Cerebellar cortex (tissue), 1 donor: ENCODE results near the gene ELMO1.

Experiments used
- DNase-seq: peaks from one replicate; pipeline ENCODE4 v3.0.0-alpha.2; 2015; ENCODE audit warnings: low spot score

The ELMO1 gene

DNA sequence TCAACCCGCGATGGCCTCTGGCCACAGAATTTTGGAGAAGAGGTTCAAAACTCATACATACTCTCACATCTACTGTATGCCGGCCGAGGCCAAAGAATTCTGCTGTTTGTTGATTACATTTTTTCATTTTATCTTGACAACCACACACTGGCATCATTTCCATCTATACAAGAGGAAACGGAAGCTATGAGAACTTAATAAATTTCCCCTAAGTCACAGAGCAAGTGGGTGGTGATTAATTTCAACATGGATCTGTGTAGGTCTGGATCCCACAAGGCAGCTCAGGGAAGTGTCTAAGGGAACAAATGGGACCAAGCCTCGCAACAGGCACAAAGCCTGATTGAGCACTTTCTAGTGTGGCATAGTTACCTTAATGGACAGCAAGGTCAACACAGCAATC, 18.0 kb downstream of the ELMO1 start:
- DNase-seq = no peak

DNA sequence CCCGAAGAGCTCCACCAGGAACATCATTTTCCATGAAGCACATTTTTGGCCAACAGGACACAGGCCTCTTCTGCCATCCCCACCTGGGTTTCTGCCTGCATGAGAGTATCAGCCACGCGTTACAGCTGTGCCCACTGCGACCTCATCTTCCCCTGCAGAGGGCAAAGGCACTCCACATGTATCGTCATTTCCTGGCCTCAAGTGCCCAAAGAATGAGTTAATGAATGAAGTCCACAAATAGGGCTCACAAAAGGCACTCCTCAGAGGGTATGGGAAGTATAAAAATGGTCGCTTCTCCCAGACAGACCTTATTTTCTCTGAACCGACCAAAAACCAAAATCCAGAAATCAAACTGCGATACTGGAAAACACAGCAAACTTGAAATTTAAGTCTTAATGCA, 18.5 kb downstream of the ELMO1 start:
- DNase-seq = no peak

DNA sequence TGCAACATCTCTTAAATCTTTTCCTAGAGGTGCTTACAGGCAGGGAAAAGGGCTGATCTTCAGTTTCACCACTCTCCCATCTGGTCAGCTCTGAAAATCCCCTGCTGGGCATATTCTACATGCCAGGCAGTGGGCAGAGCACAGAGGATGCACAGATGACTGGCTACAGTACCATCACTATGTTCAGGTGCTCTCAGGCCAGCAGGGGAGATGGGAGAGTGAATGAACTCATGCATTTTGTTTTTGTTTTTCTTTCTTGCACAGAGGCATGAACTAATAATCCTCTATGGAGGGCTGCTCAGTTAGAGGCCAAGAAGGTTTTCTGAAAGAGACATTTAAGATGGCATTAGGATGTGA, 19.3 kb downstream of the ELMO1 start:
- DNase-seq = no peak

DNA sequence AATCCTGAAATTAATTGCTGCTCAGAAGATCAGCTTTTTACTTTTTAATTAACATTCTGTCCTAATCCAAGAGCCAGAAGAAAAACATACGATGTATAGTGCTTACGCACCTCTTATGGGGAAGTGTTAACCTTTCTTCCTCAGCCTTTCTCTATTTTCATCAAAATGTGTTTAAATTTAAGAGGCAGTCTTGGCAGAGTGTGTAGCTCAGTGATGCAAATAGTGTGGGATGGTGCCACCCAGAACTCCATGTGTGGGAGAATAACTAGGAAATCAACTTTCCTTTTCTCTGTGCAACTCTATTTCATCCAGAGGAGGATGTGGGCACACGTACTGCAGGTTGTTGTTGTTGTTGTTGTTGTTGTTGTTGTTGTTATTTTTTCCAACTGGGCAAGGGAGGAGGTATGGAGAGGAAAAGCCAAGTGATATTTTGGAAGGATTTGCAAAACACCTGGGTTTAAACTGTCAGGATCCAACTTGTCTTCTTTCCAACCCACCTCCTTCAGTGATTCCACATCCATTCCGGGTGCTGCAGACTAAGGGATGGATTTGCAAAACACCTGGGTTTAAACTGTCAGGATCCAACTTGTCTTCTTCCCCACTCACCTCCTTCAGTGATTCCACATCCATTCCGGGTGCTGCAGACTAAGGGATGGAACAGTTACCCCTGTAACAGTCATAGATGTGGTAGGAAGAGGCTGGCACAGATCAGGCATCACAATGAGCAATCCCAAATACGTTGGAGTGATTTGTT, 19.8 kb downstream of the ELMO1 start:
- no peak for DNase-seq

DNA sequence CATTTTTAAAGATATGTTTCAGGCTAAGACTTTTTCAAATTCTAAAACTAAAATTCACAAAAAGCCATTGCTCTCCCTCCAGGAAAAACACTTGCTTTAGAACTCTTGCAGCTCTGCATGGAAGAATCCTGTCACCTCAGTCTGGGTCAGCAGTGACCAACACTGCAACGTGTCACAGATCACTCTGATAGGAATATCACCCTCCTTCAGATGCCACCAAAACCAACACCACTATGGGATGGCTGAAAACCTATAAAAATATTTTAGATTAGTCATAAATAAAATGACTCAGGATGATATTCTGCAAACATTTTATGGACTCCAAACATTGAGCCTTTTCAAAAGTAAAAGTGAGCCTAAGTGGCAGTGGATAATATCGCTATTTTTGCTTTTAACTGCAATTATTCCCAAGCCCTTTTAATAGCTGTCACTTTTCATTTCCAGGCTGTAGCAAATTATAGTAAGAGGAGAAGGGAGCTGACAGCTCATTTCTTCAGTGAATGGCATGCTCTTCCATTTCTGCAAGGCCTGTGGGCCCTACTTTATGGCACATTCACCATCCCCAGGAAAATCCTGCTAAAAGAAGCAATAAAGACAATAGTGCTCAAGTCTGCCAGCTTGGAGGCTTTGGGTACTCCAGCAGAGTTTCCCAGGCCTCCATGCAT, 21.3 kb downstream of the ELMO1 start:
- no peak for DNase-seq

- DNase-seq = no peak
Measured at GRCh38 chr7:37425498-37425897, 23.2 kb downstream of the ELMO1 start.

DNA sequence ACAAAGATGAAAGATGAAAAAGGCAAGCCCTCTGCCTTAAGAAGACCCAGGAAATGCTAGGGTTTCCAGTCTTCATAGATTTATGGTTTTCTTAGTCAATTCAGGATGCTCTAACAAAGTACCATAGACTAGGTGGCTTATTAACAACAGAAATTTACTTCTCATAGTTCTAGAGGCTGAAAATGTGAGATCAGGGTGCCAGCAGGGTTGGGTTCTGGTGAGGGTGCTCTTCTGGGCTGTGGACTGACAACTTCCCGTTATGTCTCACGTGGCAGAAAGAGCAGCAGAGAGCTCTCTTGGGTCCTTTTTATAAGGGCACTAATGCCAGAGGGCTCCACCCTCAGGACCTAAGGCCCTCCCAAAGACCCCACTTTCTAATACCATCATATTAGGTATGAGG, 23.7 kb downstream of the ELMO1 start:
- no peak for DNase-seq

- DNase-seq = no peak
Measured at GRCh38 chr7:37424521-37424920, 24.1 kb downstream of the ELMO1 start.

DNA sequence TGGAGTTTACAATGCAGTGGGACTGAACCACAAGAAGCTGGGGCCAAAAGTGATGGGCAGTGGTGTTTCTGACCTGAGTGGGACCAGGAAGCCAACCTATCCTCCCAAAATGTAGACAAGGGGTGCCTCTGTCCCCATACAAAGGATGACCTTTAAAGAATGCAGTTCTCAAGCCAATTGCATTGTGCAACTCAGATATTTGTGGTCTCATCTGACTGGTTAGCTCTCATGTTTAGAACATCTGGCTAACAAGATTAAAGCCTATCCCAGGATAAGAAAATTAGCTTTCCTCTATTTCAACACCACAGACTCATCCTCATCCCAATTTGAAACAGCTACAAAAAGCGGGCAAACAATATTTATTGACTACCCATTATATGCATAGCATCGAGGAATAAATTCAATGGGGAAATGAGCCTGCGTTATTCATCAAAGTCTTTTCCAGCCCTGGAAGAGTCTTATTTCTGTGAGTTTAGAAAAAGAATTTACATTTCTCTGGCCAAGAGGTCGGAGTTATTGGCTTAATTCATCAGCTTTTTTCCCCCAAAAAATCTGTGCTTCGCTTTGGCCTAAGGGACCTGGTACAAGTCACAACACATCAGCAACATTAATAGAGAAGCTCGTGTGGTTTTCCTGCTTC, 26.7 kb downstream of the ELMO1 start:
- DNase-seq = no peak

DNA sequence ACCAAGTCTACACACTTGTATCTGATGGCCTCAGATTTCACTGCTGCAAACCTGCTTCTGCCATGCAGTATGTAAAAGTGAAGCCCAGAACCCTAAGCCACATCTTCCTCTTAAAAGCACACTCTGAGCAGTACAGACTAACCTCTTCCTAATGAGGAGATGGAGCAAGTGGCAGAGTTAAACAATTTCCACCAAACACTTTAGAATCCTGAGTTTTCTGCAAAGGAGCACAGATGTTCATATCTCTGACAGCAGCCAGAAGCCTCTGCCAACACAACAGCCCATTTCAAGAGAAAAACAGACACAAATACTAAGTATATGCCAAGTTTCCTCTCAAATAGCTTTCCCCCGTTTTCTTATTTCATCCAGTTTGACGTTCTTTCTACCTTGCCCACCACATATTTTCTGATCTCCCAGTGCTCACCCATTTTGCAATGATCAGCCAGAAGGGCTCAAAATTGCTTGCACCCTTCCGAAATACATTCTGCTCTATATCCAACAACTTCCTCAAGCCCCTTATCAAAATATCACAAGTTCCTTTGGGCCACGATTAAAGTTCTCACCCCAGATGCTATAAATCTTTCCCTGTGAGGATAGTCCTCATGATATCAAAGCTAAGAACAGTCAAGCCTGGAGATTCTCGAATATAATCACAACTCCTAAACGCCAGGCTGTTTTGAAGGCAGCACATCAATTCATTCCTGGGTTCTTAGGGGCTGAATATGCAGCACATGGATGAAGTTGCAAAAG, 27.5 kb downstream of the ELMO1 start:
- no peak for DNase-seq

GRCh38 chr7:37419496-37419895, 29.2 kb downstream of the ELMO1 start:
- DNase-seq = no peak

DNA sequence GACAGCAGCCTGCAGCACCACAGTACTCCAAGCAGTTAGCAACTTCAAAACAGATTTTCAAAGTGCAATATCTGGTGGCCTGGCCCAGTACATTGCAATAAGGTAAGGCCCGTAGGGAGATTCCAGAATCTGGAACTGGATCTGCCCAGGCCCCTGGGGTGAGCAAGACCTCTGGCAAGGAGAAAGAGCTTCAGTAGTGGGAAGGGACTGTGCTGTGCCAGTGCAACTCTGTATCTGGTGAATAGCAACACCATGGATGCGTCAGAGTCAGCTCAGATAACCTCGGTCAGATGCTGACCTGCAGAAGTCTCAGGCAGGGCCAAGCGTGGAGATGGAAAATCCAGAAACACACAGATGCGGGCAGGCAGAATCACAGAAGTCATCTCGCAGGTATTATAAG, 30.3 kb downstream of the ELMO1 start:
- no peak for DNase-seq

DNA sequence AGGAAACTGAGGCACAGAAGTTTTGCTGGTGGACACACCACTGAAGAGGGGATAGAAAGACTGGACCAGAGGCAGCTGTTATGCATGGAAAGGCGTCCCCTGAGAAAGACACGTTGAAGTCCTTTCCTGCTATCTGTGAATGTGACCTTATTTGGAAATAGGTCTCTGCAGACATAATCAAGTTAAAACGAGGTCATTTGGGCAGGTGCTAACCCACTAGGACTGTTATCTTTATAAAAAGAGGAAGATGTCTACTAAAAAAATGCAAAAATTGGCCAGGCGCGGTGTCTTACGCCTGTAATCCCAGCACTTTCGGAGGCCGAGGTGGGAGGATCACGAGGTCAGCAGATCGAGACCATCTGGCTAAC, 31.6 kb downstream of the ELMO1 start:
- no peak for DNase-seq

GRCh38 chr7:37416378-37417106, 32.1 kb downstream of the ELMO1 start:
- no peak for DNase-seq

DNA sequence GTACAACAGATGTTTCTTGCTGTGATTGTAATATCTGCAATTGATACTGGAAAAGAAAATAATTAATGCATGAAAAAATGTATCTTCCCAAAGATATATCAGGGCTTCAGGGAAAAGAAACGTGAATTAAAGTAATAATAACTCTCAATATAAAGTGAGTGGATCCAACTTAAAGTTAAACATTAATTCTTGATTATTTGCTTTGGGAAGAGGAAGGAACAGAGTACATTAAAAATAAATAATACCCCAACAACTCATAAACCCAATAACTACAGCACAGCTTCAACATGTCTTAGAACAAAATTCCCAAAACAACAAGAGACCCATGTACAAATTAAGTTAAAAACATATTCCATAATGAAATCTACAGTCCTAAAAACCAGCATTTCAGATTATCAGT, 33.0 kb downstream of the ELMO1 start:
- no peak for DNase-seq

DNA sequence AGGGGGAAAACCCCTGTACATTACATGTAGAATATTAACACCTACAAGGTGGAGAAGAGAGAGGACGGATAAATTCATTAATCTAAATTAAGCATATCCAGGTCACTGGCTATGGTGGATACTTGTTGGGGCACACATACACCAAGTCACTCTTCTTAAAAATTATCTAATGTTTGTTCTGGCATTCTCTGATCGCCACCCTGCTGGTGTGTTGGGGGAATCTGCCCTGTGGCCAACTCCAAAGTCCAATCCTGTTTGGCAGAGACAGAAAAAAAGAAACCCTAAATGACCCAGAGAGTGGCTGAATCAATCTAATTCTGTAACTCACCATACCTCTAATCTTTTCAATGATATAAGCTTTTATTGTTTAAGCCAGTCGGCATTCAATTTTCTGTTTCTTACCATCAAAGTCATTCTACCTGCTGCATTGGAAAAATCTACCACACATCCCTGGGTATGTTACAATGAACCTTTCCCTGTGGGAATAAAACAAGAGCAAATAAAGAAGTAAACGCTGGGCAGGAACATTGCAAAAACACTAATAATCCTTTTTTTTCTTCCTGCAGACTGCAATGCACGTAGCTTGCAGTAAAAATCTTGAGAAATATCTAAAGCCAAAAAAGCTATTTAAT, 34.2 kb downstream of the ELMO1 start:
- no peak for DNase-seq

GRCh38 chr7:37411444-37412034, 37.1 kb downstream of the ELMO1 start:
- DNase-seq = no peak

GRCh38 chr7:37410305-37411229, 38.1 kb downstream of the ELMO1 start:
- no peak for DNase-seq

DNA sequence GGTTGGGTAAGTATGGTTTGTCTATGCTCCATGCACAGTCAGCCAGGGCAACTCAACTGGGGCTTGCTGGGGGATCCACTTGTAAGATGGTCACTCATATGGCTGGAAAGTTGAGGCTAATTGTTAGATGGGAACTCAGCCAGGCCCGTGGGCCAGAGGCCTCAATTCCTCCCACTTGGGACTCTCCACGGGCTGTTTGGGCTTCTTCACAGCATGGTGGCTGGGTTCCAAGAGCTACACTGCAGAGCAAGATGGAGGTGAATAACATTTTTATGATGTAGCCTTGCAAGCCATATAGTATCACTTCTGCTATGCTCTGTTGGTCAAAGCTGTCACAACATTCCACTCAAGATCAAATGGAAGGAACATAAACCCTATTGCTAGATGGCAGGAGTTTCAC, 39.2 kb downstream of the ELMO1 start:
- DNase-seq = no peak
